ENCODE data around the gene HDAC11. TPM values are rescaled to one million over a fixed set of nuclear protein-coding genes. Genes with fewer than 3 reads are reported as not detected.

The HDAC11 gene
- total RNA-seq, 2 experiments from 2014 or later, result 0.74 to 1.1 TPM

- TF ChIP-seq EZH2phosphoT487 (IDR thresholded peaks at IDR 0.05; ENCODE audit: borderline replicate concordance, low read depth, low read length), result no peak
- TF ChIP-seq, protein P1, sequence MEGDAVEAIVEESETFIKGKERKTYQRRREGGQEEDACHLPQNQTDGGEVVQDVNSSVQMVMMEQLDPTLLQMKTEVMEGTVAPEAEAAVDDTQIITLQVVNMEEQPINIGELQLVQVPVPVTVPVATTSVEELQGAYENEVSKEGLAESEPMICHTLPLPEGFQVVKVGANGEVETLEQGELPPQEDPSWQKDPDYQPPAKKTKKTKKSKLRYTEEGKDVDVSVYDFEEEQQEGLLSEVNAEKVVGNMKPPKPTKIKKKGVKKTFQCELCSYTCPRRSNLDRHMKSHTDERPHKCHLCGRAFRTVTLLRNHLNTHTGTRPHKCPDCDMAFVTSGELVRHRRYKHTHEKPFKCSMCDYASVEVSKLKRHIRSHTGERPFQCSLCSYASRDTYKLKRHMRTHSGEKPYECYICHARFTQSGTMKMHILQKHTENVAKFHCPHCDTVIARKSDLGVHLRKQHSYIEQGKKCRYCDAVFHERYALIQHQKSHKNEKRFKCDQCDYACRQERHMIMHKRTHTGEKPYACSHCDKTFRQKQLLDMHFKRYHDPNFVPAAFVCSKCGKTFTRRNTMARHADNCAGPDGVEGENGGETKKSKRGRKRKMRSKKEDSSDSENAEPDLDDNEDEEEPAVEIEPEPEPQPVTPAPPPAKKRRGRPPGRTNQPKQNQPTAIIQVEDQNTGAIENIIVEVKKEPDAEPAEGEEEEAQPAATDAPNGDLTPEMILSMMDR (conservative IDR thresholded peaks at IDR 0.05; ENCODE audit: low read length), result no peak
- POLR2A ChIA-PET, result no interaction called here
- CTCF ChIA-PET (ENCODE audit: unreplicated experiment), result no interaction called here
- no peak overlapping the region for H3K27ac ChIP-seq (ENCODE audit: low read depth, low read length, poor library complexity, severe bottlenecking)
- no peak overlapping the region for H2AFZ ChIP-seq (ENCODE audit: low read length)
- no TSS peak for BruUV-seq (replicated peaks)
- H3K4me1 ChIP-seq (ENCODE audit: insufficient read depth, low read length, poor library complexity, severe bottlenecking), result no peaks in the 10 kb centered on the region
- no peaks in the 10 kb centered on the region for H4K20me1 ChIP-seq (ENCODE audit: insufficient read depth, low read length)
- DNase-seq (ENCODE audit: low spot score), result no peak
- no peaks in the 10 kb centered on the region for H3K36me3 ChIP-seq (ENCODE audit: insufficient read depth, low read length)
- H3K4me3 ChIP-seq (ENCODE audit: low read depth, low read length, poor library complexity, severe bottlenecking), result no peak overlapping the region
- H3K9me3 ChIP-seq (ENCODE audit: low read length), result no peaks in the 10 kb centered on the region
- intact Hi-C loops (cut with micrococcal nuclease; ENCODE audit: unreplicated experiment), result no loop called here
- no peaks in the 10 kb centered on the region for H3K9me2 ChIP-seq (ENCODE audit: insufficient read depth, low read length)
- H3K79me2 ChIP-seq (ENCODE audit: insufficient read depth, low read depth, low read length), result no peaks in the 10 kb centered on the region
- H3K4me2 ChIP-seq (ENCODE audit: low read length), result no peak overlapping the region
Measured at GRCh38 chr3:13522236-13522635, 42.1 kb downstream of the HDAC11 start.

DNA sequence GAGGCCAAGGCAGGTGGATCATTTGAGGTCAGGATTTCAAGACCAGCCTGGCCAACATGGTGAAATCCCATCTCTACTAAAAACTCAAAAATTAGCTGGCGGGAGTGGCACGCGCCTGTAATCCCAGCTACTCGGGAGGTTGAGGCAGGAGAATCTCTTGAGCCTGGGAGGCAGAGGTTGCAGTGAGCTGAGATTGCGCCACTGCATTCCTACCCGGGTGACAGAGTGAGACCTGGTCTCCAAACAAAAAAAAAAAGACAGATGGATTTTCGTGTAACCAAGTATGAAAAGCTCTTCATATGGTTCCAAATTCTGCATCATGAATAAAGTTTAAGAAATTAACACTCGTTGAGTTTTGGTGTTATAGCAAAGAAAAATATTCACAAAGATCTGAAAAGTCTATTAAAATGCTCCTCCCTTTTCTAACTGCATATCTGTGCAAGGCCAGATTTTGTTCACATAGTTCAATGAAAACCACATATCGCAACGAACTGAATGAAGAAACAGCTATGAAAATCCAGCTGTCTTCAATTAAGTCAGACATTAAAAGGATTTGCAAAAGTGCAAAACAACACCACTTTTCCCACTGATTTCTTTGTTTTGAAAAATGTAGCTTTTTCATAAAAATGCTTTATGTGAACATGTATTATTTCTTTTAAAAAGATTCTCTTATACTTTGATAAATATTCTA, 45.0 kb downstream of the HDAC11 start:
- intact Hi-C loops (cut with micrococcal nuclease; ENCODE audit: unreplicated experiment), result no loop called here
- Histone ChIP-seq H3K9me3 (ENCODE audit: low read length) (no peaks in the 10 kb centered on the region), H3K4me1 (ENCODE audit: insufficient read depth, low read length, poor library complexity, severe bottlenecking) (no peaks in the 10 kb centered on the region), H3K36me3 (ENCODE audit: insufficient read depth, low read length) (no peaks in the 10 kb centered on the region), H3K27ac (ENCODE audit: low read depth, low read length, poor library complexity, severe bottlenecking) (no peak overlapping the region), H3K79me2 (ENCODE audit: insufficient read depth, low read depth, low read length) (no peaks in the 10 kb centered on the region), H3K4me3 (ENCODE audit: low read depth, low read length, poor library complexity, severe bottlenecking) (no peak overlapping the region), H2AFZ (ENCODE audit: low read length) (no peak overlapping the region), H3K9me2 (ENCODE audit: insufficient read depth, low read length) (no peaks in the 10 kb centered on the region), H3K4me2 (ENCODE audit: low read length) (no peak overlapping the region), H4K20me1 (ENCODE audit: insufficient read depth, low read length) (no peaks in the 10 kb centered on the region)
- DNase-seq (ENCODE audit: low spot score), result no peak
- TF ChIP-seq, protein P1 (conservative IDR thresholded peaks at IDR 0.05; ENCODE audit: low read length), result no peak
- no peak for TF ChIP-seq EZH2phosphoT487 (IDR thresholded peaks at IDR 0.05; ENCODE audit: borderline replicate concordance, low read depth, low read length)
- ChIA-PET POLR2A (interaction anchor here (0.7 kb wide), 2 partner anchors 14 to 1098 kb away, joined by 3 read pairs; no protein-coding TSS in a partner anchor), CTCF (ENCODE audit: unreplicated experiment) (no interaction called here)
- no TSS peak for BruUV-seq (replicated peaks)

Measured in OCI-LY7 (cell line).